GM12864 (cell line): ENCODE results near the gene PEMT.

Source experiments
- DNase-seq: peaks from one replicate; pipeline ENCODE4 v3.0.0-alpha.2; 2011; ENCODE audit warnings: low read depth
- H3K4me3 ChIP-seq: 2 replicates; pipeline ENCODE4 v1.5.1; 2011; ENCODE audit warnings: mild to moderate bottlenecking, low read depth, low read length, control low read depth
- CTCF ChIP-seq: IDR thresholded peaks from 2 replicates; pipeline ENCODE4 v1.5.1; 2011; ENCODE audit warnings: low read depth, mild to moderate bottlenecking, moderate library complexity, low read length, control low read depth, inconsistent platforms; ENCODE audit errors: missing control alignments

Gene PEMT

GRCh38 chr17:17526369-17526768, 65.1 kb downstream of the PEMT start:
- TF ChIP-seq CTCF: no peak
- no peak overlapping the region for H3K4me3 ChIP-seq
- DNase-seq: no peak

- no peak overlapping the region for H3K4me3 ChIP-seq
- DNase-seq: no peak
- TF ChIP-seq CTCF: no peak
Observed at GRCh38 chr17:17525956-17526355, 65.6 kb downstream of the PEMT start.

- DNase-seq: no peak
- TF ChIP-seq CTCF: no peak
- no peak overlapping the region for H3K4me3 ChIP-seq
Observed at GRCh38 chr17:17525311-17525710, 66.2 kb downstream of the PEMT start.

- DNase-seq: no peak
- TF ChIP-seq CTCF: no peak
Observed at GRCh38 chr17:17523731-17524490, 67.6 kb downstream of the PEMT start.

GRCh38 chr17:17523001-17523730, 68.3 kb downstream of the PEMT start:
- H3K4me3 ChIP-seq: no peak overlapping the region
- DNase-seq: no peak
- TF ChIP-seq CTCF: no peak

More at GRCh38 chr17:17523731-17524490, 67.6 kb downstream of the PEMT start:
- no peak overlapping the region for H3K4me3 ChIP-seq

- TF ChIP-seq CTCF: no peak
- H3K4me3 ChIP-seq: no peak overlapping the region
- no peak for DNase-seq
Observed at GRCh38 chr17:17520599-17521232, 70.8 kb downstream of the PEMT start.
